GM15510 (cell line): Measurements from ENCODE around the gene RPL37.

Experiments used
- POLR2A ChIP-seq: IDR thresholded peaks from 3 replicates; pipeline ENCODE4 v1.6.1; 2011; ENCODE audit warnings: borderline replicate concordance; ENCODE audit not compliant: insufficient read length; ENCODE audit errors: extremely low read depth

RPL37 gene

GRCh38 chr5:40781843-40782409 lies 53.1 kb downstream of the RPL37 start:
- TF ChIP-seq POLR2A, result no peak

GRCh38 chr5:40780858-40781257 lies 54.2 kb downstream of the RPL37 start:
- no peak for TF ChIP-seq POLR2A

DNA sequence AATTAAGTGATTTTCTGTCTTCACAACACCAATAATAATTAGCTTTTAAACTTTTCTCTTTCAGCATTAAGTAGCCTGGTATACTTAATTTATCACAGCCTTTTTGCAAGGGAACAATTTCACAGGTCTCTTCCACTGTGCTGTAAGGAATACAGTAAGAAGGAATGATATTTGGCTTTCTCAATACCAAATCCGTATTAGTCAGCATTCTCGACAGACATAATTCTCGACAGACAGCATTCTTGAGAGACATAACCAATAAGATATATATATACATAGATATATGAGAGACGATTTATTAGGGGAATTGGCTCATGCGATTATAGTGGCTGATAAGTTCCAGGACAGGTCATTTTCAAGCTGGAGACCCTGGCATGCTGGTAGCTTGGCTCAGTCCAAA lies 54.8 kb downstream of the RPL37 start:
- TF ChIP-seq POLR2A, result no peak

- TF ChIP-seq POLR2A, result no peak
Measured at GRCh38 chr5:40779561-40779960, 55.5 kb downstream of the RPL37 start.

DNA sequence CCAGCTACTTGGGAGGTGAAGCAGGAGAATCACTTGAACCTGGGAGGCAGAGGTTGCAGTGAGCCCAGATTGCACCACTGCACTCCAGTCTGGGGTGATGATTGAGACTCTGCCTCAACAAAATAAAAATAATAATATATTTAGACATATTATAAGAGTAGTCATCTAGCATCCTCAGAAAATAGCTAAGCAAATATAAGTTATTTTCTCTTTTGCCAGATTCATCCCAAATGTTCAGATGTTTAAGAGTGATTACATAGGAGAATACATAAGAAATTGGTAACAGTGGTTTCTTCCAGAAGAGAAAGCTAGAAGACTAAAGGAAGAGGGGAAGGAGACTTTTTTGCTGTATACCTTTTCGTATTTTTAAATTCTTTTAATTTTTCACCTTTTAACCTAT lies 56.9 kb downstream of the RPL37 start:
- TF ChIP-seq POLR2A, result no peak

DNA sequence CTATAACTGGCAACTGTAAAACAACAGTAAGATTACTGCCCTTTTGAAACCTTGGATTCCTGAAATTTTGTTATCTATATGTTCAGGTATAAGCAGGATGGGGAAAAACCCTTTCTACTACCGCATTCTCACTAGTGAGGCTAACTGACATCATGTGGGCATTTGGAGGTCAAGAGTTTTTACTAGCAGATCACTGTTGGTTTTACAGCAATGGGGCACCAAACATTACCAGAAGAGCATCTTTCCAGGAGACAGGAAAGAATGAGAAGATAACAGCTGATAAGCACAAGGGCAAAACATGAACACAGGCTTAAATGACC lies 58.4 kb downstream of the RPL37 start:
- TF ChIP-seq POLR2A, result no peak

DNA sequence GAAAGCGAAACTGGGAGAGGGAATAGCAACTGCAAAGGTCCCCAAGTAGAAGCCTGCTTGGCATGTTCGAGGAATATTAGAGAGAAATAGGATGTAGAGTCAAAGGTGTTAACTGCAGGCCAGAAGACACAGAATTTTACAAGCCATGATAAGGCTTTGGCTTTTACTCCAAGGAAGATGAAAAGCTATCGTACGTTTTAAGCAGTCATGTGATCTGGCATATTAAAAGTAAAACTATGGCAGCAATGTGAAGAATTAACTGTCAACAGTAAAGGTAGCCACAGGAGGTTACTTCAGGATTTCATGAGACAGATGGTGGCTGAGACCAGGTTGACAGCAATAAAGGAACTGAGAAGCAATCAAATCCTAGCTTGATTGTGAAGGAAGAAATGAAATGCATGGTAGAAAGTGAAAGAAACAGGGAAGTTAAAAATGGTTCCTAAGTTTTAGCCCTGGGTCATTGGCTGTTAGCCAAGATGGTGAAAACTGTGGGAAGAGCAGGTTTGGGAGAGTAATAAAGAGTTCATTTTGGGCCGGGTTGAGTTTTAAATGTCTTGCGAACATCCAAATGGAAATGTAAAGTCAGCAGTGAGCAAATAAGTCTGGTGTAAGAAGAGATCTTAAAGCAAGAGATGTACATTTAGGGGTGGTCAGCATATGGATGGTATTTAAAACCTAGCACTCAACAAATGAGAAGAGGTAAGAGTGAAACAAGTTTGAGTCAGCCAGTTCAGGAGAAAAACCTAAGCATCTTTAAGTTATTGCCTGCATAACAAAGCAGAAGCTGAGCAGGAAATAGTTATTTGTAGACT lies 59.0 kb downstream of the RPL37 start:
- TF ChIP-seq POLR2A, result no peak
